PC-9 (cell line): Measurements from ENCODE around the gene TMEM51.

Experiments
- EZH2 ChIP-seq: fragments of 200-600 bp; sonication (generic); IDR thresholded peaks from 2 replicates; pipeline ENCODE4 v1.8.0; 2017; ENCODE audit warnings: antibody characterized with exemption, low read depth
- TF ChIP-seq, protein P1 (sequence below): fragments of 200-600 bp; sonication (generic); conservative IDR thresholded peaks from 2 replicates; pipeline ENCODE4 v1.6.1; 2017; ENCODE audit warnings: mixed run types, antibody characterized with exemption, mild to moderate bottlenecking, moderate library complexity

DNA sequence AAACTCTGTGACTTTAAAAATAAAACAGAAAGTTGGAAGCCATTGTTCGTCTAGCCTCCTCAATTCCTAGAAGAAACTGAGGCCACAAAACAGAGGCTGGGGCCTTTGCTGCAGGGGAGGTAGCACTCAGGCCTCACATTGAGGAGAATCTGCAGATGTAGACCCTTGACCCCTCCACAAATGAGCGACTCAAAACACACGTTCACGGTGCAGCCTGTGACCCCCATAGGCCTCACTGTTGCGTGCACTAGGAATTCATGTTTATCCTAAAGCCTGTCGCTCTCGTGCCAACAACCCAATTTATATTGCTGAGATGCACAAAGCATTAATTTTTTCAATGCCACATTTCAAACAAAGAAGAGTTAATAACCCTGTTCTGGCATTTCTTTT lies 5.6 kb downstream of the TMEM51 start:
- TF ChIP-seq, protein P1, sequence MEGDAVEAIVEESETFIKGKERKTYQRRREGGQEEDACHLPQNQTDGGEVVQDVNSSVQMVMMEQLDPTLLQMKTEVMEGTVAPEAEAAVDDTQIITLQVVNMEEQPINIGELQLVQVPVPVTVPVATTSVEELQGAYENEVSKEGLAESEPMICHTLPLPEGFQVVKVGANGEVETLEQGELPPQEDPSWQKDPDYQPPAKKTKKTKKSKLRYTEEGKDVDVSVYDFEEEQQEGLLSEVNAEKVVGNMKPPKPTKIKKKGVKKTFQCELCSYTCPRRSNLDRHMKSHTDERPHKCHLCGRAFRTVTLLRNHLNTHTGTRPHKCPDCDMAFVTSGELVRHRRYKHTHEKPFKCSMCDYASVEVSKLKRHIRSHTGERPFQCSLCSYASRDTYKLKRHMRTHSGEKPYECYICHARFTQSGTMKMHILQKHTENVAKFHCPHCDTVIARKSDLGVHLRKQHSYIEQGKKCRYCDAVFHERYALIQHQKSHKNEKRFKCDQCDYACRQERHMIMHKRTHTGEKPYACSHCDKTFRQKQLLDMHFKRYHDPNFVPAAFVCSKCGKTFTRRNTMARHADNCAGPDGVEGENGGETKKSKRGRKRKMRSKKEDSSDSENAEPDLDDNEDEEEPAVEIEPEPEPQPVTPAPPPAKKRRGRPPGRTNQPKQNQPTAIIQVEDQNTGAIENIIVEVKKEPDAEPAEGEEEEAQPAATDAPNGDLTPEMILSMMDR, result no peak
- no peak for TF ChIP-seq EZH2
